GM12891 (cell line): ENCODE measurements around the gene NDUFA8.

ENCODE experiments used
- DNase-seq: peaks from one replicate; pipeline ENCODE4 v3.0.0; 2011; ENCODE audit warnings: low spot score; ENCODE audit not compliant: insufficient read length
- FAIRE-seq: peaks from 2 replicates; lab custom pipeline; 2011; peaks lifted over from hg19 to GRCh38; lab: Jason Lieb, UNC
- PAX5 ChIP-seq: IDR thresholded peaks from 2 replicates; pipeline ENCODE4 v1.6.1; 2011; ENCODE audit warnings: low read length, moderate library complexity, mild to moderate bottlenecking; ENCODE audit not compliant: insufficient read depth, severe bottlenecking
- POLR2A ChIP-seq: IDR thresholded peaks from 2 replicates; pipeline ENCODE4 v1.6.1; 2011; ENCODE audit warnings: low read depth, low read length, control low read depth
- POLR2AphosphoS5 ChIP-seq: IDR thresholded peaks from 2 replicates; pipeline ENCODE4 v1.6.1; 2011; ENCODE audit warnings: low read depth, low read length, control low read depth
- POU2F2 ChIP-seq: IDR thresholded peaks from 2 replicates; pipeline ENCODE4 v1.6.1; 2011; ENCODE audit warnings: low read depth, mild to moderate bottlenecking, control low read depth, low read length, moderate library complexity
- SPI1 ChIP-seq: IDR thresholded peaks from 2 replicates; pipeline ENCODE4 v1.6.1; 2011; ENCODE audit warnings: low read depth, low read length, control low read depth
- TAF1 ChIP-seq: IDR thresholded peaks from 2 replicates; pipeline ENCODE4 v1.6.1; 2011; ENCODE audit warnings: low read depth, low read length, control low read depth

The NDUFA8 gene

GRCh38 chr9:122186301-122186700 lies 26.7 kb upstream of the NDUFA8 start:
- no peak for FAIRE-seq
- DNase-seq: no peak

GRCh38 chr9:122184551-122184950 lies 25.0 kb upstream of the NDUFA8 start:
- FAIRE-seq: no peak
- no peak for TF ChIP-seq PAX5
- TF ChIP-seq TAF1: no peak
- no peak for TF ChIP-seq SPI1
- no peak for TF ChIP-seq POLR2A
- TF ChIP-seq POU2F2: no peak
- no peak for TF ChIP-seq POLR2AphosphoS5
- DNase-seq: no peak

More at GRCh38 chr9:122186301-122186700, 26.7 kb upstream of the NDUFA8 start:
- TF ChIP-seq POLR2AphosphoS5 (no peak), TAF1 (no peak), PAX5 (no peak), POLR2A (no peak), POU2F2 (no peak), SPI1 (no peak)

- no peak for DNase-seq
- FAIRE-seq: no peak
- TF ChIP-seq POU2F2: no peak
- no peak for TF ChIP-seq PAX5
- no peak for TF ChIP-seq POLR2AphosphoS5
- TF ChIP-seq POLR2A: no peak
- no peak for TF ChIP-seq TAF1
- TF ChIP-seq SPI1: no peak
Measured at GRCh38 chr9:122183501-122183900, 23.9 kb upstream of the NDUFA8 start.

- no peak for TF ChIP-seq TAF1
- TF ChIP-seq SPI1: no peak
- TF ChIP-seq POLR2A: no peak
- TF ChIP-seq POLR2AphosphoS5: no peak
- TF ChIP-seq POU2F2: no peak
- TF ChIP-seq PAX5: no peak
- DNase-seq (no peak), FAIRE-seq (no peak)
Measured at GRCh38 chr9:122180633-122181032, 21.1 kb upstream of the NDUFA8 start.

GRCh38 chr9:122179690-122180074 lies 20.1 kb upstream of the NDUFA8 start:
- no peak for DNase-seq
- FAIRE-seq: no peak
- TF ChIP-seq PAX5 (no peak), TAF1 (no peak), POLR2A (no peak), POLR2AphosphoS5 (no peak), SPI1 (no peak), POU2F2 (no peak)

- no peak for DNase-seq
- FAIRE-seq: no peak
Measured at GRCh38 chr9:122179054-122179689, 19.6 kb upstream of the NDUFA8 start.

GRCh38 chr9:122176916-122177315 lies 17.3 kb upstream of the NDUFA8 start:
- TF ChIP-seq POLR2AphosphoS5 (no peak), POLR2A (no peak), PAX5 (no peak), POU2F2 (no peak), TAF1 (no peak), SPI1 (no peak)
- FAIRE-seq (no peak), DNase-seq (no peak)

More at GRCh38 chr9:122179054-122179689, 19.6 kb upstream of the NDUFA8 start:
- TF ChIP-seq SPI1 (no peak), POU2F2 (no peak), POLR2A (no peak), PAX5 (no peak), POLR2AphosphoS5 (no peak), TAF1 (no peak)

GRCh38 chr9:122173670-122174069 lies 14.1 kb upstream of the NDUFA8 start:
- FAIRE-seq: no peak

GRCh38 chr9:122172131-122172530 lies 12.6 kb upstream of the NDUFA8 start:
- DNase-seq: no peak

More at GRCh38 chr9:122173670-122174069, 14.1 kb upstream of the NDUFA8 start:
- TF ChIP-seq POU2F2 (no peak), POLR2A (no peak), TAF1 (no peak), PAX5 (no peak), SPI1 (no peak), POLR2AphosphoS5 (no peak)
- no peak for DNase-seq

GRCh38 chr9:122168356-122168755 lies 8.8 kb upstream of the NDUFA8 start:
- FAIRE-seq (no peak), DNase-seq (no peak)
- TF ChIP-seq POLR2AphosphoS5 (no peak), POU2F2 (no peak), TAF1 (no peak), PAX5 (no peak), POLR2A (no peak), SPI1 (no peak)

More at GRCh38 chr9:122172131-122172530, 12.6 kb upstream of the NDUFA8 start:
- FAIRE-seq: no peak
- TF ChIP-seq TAF1: no peak
- TF ChIP-seq POLR2AphosphoS5: no peak
